ENCODE measurements around the gene CAMK2B.

The CAMK2B gene

DNA sequence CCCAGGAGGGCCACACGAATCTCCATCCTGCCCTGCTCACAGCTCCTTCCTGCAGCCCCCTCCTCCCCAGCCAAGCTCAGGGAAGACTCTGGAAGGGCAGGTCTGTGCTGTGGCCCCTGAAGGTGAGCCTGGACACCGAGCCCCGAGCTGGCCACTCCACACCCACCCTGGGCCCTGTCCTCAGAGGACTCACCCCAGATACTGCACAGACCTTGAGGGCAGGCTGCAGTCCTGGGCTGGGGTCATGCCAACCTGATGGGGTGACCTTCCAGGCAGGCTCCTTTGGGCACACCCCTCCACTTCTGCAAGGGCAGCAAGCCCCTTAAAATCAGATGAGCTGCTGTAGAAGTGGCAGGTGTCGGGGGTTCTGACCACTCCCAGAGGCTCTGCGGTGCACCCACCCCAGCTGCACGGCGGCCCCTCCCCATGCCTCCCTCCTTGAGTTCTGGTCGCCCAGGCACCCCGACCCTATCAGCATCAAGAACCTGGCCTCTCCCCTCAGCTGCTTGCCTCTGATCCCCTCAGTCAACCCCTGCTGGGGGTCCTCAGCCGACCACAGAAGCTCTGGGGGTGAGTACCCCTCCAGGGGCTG, 100.3 kb downstream of the CAMK2B start:
- Mint-ChIP-seq H3K4me1 (peaks cover 21% of the 10 kb centered on the region), H3K36me3 (ENCODE audit: low read depth) (no peaks in the 10 kb centered on the region), H3K9me3 (no peaks in the 10 kb centered on the region), H3K4me3 (no peak overlapping the region), H3K27me3 (ENCODE audit: low read depth) (peaks cover 11% of the 10 kb centered on the region), H3K27ac (no peak overlapping the region)
- TF ChIP-seq, protein P1, sequence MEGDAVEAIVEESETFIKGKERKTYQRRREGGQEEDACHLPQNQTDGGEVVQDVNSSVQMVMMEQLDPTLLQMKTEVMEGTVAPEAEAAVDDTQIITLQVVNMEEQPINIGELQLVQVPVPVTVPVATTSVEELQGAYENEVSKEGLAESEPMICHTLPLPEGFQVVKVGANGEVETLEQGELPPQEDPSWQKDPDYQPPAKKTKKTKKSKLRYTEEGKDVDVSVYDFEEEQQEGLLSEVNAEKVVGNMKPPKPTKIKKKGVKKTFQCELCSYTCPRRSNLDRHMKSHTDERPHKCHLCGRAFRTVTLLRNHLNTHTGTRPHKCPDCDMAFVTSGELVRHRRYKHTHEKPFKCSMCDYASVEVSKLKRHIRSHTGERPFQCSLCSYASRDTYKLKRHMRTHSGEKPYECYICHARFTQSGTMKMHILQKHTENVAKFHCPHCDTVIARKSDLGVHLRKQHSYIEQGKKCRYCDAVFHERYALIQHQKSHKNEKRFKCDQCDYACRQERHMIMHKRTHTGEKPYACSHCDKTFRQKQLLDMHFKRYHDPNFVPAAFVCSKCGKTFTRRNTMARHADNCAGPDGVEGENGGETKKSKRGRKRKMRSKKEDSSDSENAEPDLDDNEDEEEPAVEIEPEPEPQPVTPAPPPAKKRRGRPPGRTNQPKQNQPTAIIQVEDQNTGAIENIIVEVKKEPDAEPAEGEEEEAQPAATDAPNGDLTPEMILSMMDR (IDR thresholded peaks at IDR 0.05; ENCODE audit: unreplicated experiment in 3 of 3) = no peak

DNA sequence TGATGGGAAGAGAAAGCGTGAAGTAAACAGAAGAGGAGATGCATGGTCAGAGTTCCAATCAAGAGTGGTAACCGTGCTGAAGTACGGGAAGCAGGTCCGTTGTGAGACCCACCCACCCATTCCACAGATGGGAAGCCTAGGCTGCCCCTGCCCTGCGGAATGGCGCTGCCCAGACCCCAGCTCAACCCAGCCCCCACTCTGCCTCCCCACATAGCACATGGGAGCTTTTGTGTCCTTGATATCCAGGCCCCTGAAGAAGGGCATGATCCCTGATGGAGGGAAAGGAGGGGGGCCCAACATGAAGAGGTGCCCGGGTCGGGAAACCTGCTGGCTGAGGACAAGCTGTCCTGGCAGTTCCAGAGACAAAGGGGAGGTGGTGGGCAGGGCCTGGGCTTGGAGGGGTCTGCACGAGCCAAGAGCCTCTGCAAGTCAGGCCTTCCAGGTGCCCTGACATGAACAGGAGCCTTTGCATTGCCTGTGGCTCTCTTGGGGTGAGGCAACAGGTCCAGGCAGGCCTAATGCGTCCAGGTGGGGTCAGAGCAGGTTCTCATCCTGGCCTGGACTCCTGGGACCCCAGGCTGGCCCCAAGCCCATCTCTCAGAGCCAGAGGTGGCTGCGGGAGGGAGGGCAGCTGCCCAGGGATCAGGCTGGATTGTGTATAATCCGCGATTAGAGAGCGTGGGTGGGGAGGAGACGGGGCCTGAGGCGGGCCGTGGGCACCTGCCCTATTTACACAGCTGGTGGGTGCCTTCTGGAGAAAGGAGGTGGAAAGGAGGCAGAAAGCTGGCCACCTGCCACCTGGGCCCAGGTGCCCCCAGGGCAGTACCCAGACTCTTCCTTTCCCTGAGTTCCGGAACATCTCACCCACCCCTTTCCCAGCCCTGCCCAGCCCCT, 101.1 kb downstream of the CAMK2B start:
- TF ChIP-seq, protein P1 (IDR thresholded peaks at IDR 0.05; ENCODE audit: unreplicated experiment in 3 of 3) = no peak
- H3K4me1 Mint-ChIP-seq = peaks cover 21% of the 10 kb centered on the region
- no peak overlapping the region for H3K27ac Mint-ChIP-seq
- no peak overlapping the region for H3K4me3 Mint-ChIP-seq
- H3K27me3 Mint-ChIP-seq (ENCODE audit: low read depth) = peaks cover 11% of the 10 kb centered on the region
- H3K9me3 Mint-ChIP-seq = no peaks in the 10 kb centered on the region
- no peaks in the 10 kb centered on the region for H3K36me3 Mint-ChIP-seq (ENCODE audit: low read depth)

DNA sequence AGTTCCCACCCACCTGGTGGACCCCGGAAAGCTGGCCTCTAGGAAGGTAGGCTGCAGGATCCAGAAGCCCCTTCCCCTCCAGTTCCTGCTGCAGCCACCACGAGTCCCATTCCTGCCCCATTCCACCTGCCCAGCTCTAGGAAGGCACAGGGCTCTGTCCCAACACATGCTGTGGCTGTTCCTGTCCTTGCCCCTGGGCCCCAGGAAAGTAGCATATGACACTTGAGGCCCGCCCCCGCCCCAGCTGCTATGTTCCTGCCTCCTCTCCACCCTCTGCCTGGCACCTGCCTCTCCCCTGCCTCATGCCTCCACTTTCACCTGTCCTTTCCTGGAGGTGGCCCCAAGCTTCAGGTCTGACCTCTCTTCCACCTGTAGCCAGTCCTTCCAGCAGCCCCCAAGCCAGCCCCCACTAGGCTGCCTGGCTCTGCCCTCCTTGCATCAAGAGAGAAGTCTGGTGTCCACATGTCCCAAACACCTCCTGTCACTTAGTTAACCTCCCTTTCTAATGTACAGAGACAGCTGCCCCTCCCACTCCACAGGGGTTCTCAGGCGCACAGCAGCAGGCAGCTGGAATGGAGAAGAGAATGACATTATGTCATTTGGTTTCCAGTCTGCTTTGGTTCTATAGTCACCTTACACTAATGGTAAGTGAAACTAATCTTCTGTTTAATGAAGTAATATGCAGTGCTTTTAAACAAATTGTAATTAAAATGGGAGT, 101.9 kb downstream of the CAMK2B start:
- Mint-ChIP-seq H3K4me3 (no peak overlapping the region), H3K36me3 (ENCODE audit: low read depth) (no peaks in the 10 kb centered on the region), H3K4me1 (peaks cover 21% of the 10 kb centered on the region), H3K27me3 (ENCODE audit: low read depth) (peaks cover 15% of the 10 kb centered on the region), H3K27ac (peak overlapping the region in 1 of 3 experiments; percentile 31), H3K9me3 (no peaks in the 10 kb centered on the region)
- TF ChIP-seq, protein P1 (IDR thresholded peaks at IDR 0.05; ENCODE audit: unreplicated experiment in 3 of 3) = no peak

DNA sequence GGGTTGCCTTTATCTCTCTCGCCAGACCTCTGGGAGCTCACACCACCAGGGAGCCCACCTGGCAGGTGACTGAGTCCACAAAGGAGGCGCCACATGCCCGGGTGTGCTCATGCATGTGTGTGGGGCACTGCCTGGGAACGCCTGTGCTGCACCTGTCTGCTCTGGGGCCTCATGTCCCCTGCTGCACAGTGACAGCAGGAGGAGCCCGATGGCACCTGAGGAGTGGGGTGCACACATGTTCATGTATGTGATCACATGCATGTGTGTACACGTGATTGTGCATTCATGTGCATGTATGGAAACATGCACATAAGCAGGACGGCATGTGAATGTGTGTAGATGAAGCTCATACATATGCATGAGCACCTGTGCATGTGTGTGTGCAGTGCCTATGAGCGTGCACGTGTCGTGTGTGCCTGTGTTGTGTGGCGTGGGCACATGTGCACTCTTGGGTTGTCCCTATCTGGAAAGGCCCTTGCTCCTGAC, 102.6 kb downstream of the CAMK2B start:
- Mint-ChIP-seq H3K27me3 (ENCODE audit: low read depth) (peaks cover 15% of the 10 kb centered on the region), H3K4me1 (peaks cover 27% of the 10 kb centered on the region)
- TF ChIP-seq, protein P1 (IDR thresholded peaks at IDR 0.05; ENCODE audit: unreplicated experiment in 3 of 3) = no peak

DNA sequence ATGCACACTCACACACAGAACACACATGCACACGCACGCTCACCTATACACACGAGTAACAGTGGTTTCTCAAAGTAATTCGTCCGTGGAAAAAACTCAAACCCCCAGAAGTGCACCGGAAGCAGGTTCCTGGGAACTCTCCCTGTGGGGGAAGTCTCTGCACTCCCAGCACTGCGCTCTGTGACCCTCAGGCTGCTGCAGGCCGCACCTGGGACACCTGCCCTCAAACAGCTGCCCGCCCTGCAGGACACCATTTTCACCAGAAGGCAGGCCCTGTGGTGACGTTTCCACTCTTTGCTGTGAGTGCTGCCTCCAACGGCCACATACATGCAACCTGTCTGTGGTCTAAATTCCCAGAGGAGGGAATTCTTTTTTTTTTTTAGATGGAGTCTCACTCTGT, 103.3 kb downstream of the CAMK2B start:
- TF ChIP-seq, protein P1 (IDR thresholded peaks at IDR 0.05; ENCODE audit: unreplicated experiment in 3 of 3) = no peak
- Mint-ChIP-seq H3K27ac (peak overlapping the region in 1 of 3 experiments; percentile 13), H3K36me3 (ENCODE audit: low read depth) (no peaks in the 10 kb centered on the region), H3K27me3 (ENCODE audit: low read depth) (peaks cover 15% of the 10 kb centered on the region), H3K9me3 (no peaks in the 10 kb centered on the region), H3K4me3 (no peak overlapping the region), H3K4me1 (peaks cover 30% of the 10 kb centered on the region)

More for the DNA sequence above, 102.6 kb downstream of the CAMK2B start:
- H3K4me3 Mint-ChIP-seq = no peak overlapping the region
- no peaks in the 10 kb centered on the region for H3K9me3 Mint-ChIP-seq
- no peaks in the 10 kb centered on the region for H3K36me3 Mint-ChIP-seq (ENCODE audit: low read depth)
- no peak overlapping the region for H3K27ac Mint-ChIP-seq
